HEK293 (cell line): ENCODE results near the gene SRSF1.

Source experiments
- CTCF ChIA-PET: fragments of 350-600 bp; formaldehyde crosslinking; extraction: SDS; loops from one replicate; lab custom pipeline; 2021; ENCODE audit warnings: antibody characterized with exemption; lab: Yijun Ruan, JAX
- POLR2A ChIA-PET: fragments of 300-600 bp; formaldehyde crosslinking; extraction: SDS; loops from one replicate; lab custom pipeline; 2020; ENCODE audit warnings: antibody characterized with exemption, inconsistent platforms; lab: Yijun Ruan, JAX
- H3K27ac ChIP-seq: fragments of 200-500 bp; sonication (Bioruptor generic); 2 replicates; pipeline ENCODE4 v1.5.1; 2014; ENCODE audit warnings: low read depth, low read length, control low read depth, inconsistent platforms; ENCODE audit errors: extremely low read depth
- H3K36me3 ChIP-seq, 2 experiments: fragments of 200-500 bp in 1 of 2; sonication (Bioruptor generic) in 1 of 2; 1 replicate in 1 of 2; 2 replicates in 1 of 2; pipeline ENCODE4 v1.5.1; 2014 to 2017; ENCODE audit warnings: inconsistent platforms in 2 of 2, low read length in 2 of 2; ENCODE audit not compliant: control insufficient read depth in 2 of 2, insufficient read depth in 1 of 2
- H3K4me1 ChIP-seq: fragments of 200-500 bp; sonication (Bioruptor generic); 2 replicates; pipeline ENCODE4 v1.5.1; 2014; ENCODE audit warnings: mild to moderate bottlenecking, low read length, inconsistent platforms; ENCODE audit not compliant: control insufficient read depth, insufficient read depth
- H3K4me3 ChIP-seq: 2 replicates; pipeline ENCODE4 v1.5.1; 2011; ENCODE audit warnings: low read depth, mild to moderate bottlenecking, control low read depth, low read length, moderate library complexity
- H3K9me3 ChIP-seq: fragments of 200-500 bp; sonication (Bioruptor generic); 2 replicates; pipeline ENCODE4 v1.5.1; 2014; ENCODE audit warnings: low read depth, low read length, inconsistent platforms; ENCODE audit not compliant: control insufficient read depth, insufficient read depth
- EGR2 ChIP-seq: fragments of 450-650 bp; formaldehyde crosslinking; IDR thresholded peaks from 2 replicates; pipeline ENCODE4 v1.5.1; 2016; ENCODE audit warnings: low read depth, missing biosample characterization, missing genetic modification characterization
- IKZF3 ChIP-seq: fragments of 450-650 bp; IDR thresholded peaks from 2 replicates; pipeline ENCODE4 v1.5.0; 2018; ENCODE audit warnings: missing biosample characterization, mild to moderate bottlenecking, missing genetic modification characterization, moderate library complexity
- MEIS1 ChIP-seq: sonication (generic); formaldehyde crosslinking; IDR thresholded peaks from 2 replicates; pipeline ENCODE4 v1.8.1; 2022; ENCODE audit warnings: missing genetic modification reagents, mild to moderate bottlenecking, borderline replicate concordance
- MZF1 ChIP-seq: fragments of 450-650 bp; formaldehyde crosslinking; IDR thresholded peaks from 2 replicates; pipeline ENCODE4 v1.5.1; 2017; ENCODE audit warnings: missing biosample characterization, missing genetic modification characterization, borderline replicate concordance
- OSR2 ChIP-seq: fragments of 450-650 bp; formaldehyde crosslinking; IDR thresholded peaks from 2 replicates; pipeline ENCODE4 v1.5.1; 2016; ENCODE audit warnings: missing biosample characterization, missing genetic modification characterization
- RBAK ChIP-seq: fragments of 450-650 bp; formaldehyde crosslinking; IDR thresholded peaks from 2 replicates; pipeline ENCODE4 v1.5.1; 2016; ENCODE audit warnings: missing biosample characterization, missing genetic modification characterization
- SP3 ChIP-seq: fragments of 450-650 bp; formaldehyde crosslinking; IDR thresholded peaks from 2 replicates; pipeline ENCODE4 v1.5.1; 2016; ENCODE audit warnings: missing biosample characterization, missing genetic modification characterization
- ZFP3 ChIP-seq: fragments of 450-650 bp; formaldehyde crosslinking; IDR thresholded peaks from 2 replicates; pipeline ENCODE4 v1.5.1; 2016; ENCODE audit warnings: low read depth, missing biosample characterization, missing genetic modification characterization
- ZNF112 ChIP-seq: fragments of 450-650 bp; formaldehyde crosslinking; IDR thresholded peaks from 2 replicates; pipeline ENCODE4 v1.5.0; 2017; ENCODE audit warnings: missing biosample characterization, missing genetic modification characterization
- ZNF138 ChIP-seq: fragments of 450-650 bp; formaldehyde crosslinking; IDR thresholded peaks from 2 replicates; pipeline ENCODE4 v1.5.1; 2016; ENCODE audit warnings: missing biosample characterization, missing genetic modification characterization, borderline replicate concordance
- ZNF169 ChIP-seq: fragments of 450-650 bp; formaldehyde crosslinking; IDR thresholded peaks from 2 replicates; pipeline ENCODE4 v1.5.1; 2016; ENCODE audit warnings: missing biosample characterization, missing genetic modification characterization
- ZNF174 ChIP-seq: fragments of 450-650 bp; formaldehyde crosslinking; IDR thresholded peaks from 2 replicates; pipeline ENCODE4 v1.5.0; 2017; ENCODE audit warnings: missing biosample characterization, mild to moderate bottlenecking, missing genetic modification characterization
- ZNF274 ChIP-seq, 2 experiments: fragments of 200-500 bp in 1 of 2; fragments of 450-650 bp in 1 of 2; sonication (Bioruptor generic) in 1 of 2; formaldehyde crosslinking in 1 of 2; IDR thresholded peaks; 2 replicates each; pipeline versions ENCODE4 v1.5.1 to v1.6.1; 2014 to 2016; ENCODE audit warnings: borderline replicate concordance in 1 of 2, inconsistent platforms in 1 of 2, low read length in 1 of 2, missing biosample characterization in 1 of 2, missing genetic modification characterization in 1 of 2
- ZNF394 ChIP-seq: fragments of 450-650 bp; formaldehyde crosslinking; IDR thresholded peaks from 2 replicates; pipeline ENCODE4 v1.5.1; 2016; ENCODE audit warnings: missing biosample characterization, missing genetic modification characterization, mild to moderate bottlenecking, moderate library complexity, borderline replicate concordance
- ZNF785 ChIP-seq: fragments of 450-650 bp; formaldehyde crosslinking; IDR thresholded peaks from 2 replicates; pipeline ENCODE4 v1.5.1; 2016; ENCODE audit warnings: missing biosample characterization, missing genetic modification characterization
- ZNF843 ChIP-seq: fragments of 450-650 bp; formaldehyde crosslinking; IDR thresholded peaks from 2 replicates; pipeline ENCODE4 v1.5.1; 2016; ENCODE audit warnings: missing biosample characterization, missing genetic modification characterization
- TF ChIP-seq, protein P1 (sequence below): fragments of 450-650 bp; formaldehyde crosslinking; IDR thresholded peaks from 2 replicates; pipeline ENCODE4 v1.5.1; 2016; ENCODE audit warnings: missing biosample characterization, missing genetic modification characterization, borderline replicate concordance
- TF ChIP-seq, protein P2 (sequence below): fragments of 450-650 bp; formaldehyde crosslinking; IDR thresholded peaks from 2 replicates; pipeline ENCODE4 v1.5.1; 2016; ENCODE audit warnings: missing biosample characterization, missing genetic modification characterization, borderline replicate concordance

SRSF1 gene

DNA sequence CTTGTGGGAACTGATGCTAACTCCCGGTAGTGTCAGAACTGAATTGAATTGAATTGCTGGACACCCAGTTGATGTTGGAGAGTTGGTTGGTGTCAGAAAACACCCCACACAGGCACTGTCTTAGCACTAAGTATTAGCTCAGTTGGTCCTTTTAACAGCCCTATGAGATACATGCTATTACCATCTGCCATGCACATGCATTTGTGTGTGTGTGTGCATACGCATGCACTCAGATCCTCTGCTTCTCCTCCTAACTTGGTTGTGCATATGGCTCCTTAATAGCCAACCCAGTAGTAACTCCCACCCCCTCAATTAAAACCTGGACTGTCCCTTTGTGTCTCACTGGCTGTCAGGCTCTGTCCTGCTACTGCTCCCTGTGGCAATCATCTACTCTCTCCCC, 43.9 kb upstream of the SRSF1 start (continued):
- TF ChIP-seq ZNF274 (IDR thresholded peaks at IDR 0.05; ENCODE audit: low read length) = no peak
- TF ChIP-seq ZNF274 (tag by site-specific recombination; IDR thresholded peaks at IDR 0.05; ENCODE audit: borderline replicate concordance) = no peak
- no peak for TF ChIP-seq ZNF174 (tag by site-specific recombination)

DNA sequence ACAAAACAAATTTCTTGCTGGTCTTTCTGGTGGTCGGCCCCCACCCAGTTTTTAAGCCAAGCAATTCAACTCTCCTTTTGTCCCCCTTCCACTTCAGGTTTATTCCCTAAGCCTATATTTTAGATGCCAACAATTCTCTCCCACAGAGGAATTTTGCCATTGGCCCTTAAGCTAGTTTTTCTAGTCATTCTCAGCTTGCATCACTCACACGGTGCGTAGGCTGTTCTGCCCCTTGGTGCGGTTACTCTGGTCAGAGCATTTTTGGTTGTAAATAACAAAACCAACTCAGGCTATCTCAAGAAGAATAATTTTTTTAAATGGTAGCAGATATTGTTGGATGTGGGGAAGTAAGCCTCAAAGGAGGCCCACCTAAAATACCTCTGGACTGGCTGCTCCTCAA, 42.5 kb upstream of the SRSF1 start:
- POLR2A ChIA-PET = interaction anchor here (1.5 kb wide), 1 partner anchor 12 kb away, joined by 3 read pairs; no protein-coding TSS in a partner anchor
- CTCF ChIA-PET = interaction anchor here (0.7 kb wide), 1 partner anchor 174 kb away, joined by 3 read pairs; no protein-coding TSS in a partner anchor
- H3K4me3 ChIP-seq = no peak overlapping the region

More for the DNA sequence above, 42.5 kb upstream of the SRSF1 start:
- no peaks in the 10 kb centered on the region for H3K4me1 ChIP-seq
- no peaks in the 10 kb centered on the region for H3K36me3 ChIP-seq
- no peaks in the 10 kb centered on the region for H3K9me3 ChIP-seq
- TF ChIP-seq IKZF3 (tag by site-specific recombination) (no peak), RBAK (tag by site-specific recombination) (no peak), ZNF394 (tag by site-specific recombination) (no peak), ZNF843 (tag by site-specific recombination) (no peak), EGR2 (tag by site-specific recombination) (no peak), MZF1 (tag by site-specific recombination) (no peak), ZNF138 (tag by site-specific recombination) (no peak), OSR2 (tag by site-specific recombination) (no peak), ZNF169 (tag by site-specific recombination) (no peak), MEIS1 (CRISPR knock-in tag) (no peak), SP3 (tag by site-specific recombination) (no peak), ZNF785 (tag by site-specific recombination) (no peak), ZNF112 (tag by site-specific recombination) (no peak), ZFP3 (no peak)
- TF ChIP-seq, protein P1, sequence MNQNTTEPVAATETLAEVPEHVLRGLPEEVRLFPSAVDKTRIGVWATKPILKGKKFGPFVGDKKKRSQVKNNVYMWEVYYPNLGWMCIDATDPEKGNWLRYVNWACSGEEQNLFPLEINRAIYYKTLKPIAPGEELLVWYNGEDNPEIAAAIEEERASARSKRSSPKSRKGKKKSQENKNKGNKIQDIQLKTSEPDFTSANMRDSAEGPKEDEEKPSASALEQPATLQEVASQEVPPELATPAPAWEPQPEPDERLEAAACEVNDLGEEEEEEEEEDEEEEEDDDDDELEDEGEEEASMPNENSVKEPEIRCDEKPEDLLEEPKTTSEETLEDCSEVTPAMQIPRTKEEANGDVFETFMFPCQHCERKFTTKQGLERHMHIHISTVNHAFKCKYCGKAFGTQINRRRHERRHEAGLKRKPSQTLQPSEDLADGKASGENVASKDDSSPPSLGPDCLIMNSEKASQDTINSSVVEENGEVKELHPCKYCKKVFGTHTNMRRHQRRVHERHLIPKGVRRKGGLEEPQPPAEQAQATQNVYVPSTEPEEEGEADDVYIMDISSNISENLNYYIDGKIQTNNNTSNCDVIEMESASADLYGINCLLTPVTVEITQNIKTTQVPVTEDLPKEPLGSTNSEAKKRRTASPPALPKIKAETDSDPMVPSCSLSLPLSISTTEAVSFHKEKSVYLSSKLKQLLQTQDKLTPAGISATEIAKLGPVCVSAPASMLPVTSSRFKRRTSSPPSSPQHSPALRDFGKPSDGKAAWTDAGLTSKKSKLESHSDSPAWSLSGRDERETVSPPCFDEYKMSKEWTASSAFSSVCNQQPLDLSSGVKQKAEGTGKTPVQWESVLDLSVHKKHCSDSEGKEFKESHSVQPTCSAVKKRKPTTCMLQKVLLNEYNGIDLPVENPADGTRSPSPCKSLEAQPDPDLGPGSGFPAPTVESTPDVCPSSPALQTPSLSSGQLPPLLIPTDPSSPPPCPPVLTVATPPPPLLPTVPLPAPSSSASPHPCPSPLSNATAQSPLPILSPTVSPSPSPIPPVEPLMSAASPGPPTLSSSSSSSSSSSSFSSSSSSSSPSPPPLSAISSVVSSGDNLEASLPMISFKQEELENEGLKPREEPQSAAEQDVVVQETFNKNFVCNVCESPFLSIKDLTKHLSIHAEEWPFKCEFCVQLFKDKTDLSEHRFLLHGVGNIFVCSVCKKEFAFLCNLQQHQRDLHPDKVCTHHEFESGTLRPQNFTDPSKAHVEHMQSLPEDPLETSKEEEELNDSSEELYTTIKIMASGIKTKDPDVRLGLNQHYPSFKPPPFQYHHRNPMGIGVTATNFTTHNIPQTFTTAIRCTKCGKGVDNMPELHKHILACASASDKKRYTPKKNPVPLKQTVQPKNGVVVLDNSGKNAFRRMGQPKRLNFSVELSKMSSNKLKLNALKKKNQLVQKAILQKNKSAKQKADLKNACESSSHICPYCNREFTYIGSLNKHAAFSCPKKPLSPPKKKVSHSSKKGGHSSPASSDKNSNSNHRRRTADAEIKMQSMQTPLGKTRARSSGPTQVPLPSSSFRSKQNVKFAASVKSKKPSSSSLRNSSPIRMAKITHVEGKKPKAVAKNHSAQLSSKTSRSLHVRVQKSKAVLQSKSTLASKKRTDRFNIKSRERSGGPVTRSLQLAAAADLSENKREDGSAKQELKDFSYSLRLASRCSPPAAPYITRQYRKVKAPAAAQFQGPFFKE (tag by site-specific recombination) = no peak
- TF ChIP-seq, protein P2, sequence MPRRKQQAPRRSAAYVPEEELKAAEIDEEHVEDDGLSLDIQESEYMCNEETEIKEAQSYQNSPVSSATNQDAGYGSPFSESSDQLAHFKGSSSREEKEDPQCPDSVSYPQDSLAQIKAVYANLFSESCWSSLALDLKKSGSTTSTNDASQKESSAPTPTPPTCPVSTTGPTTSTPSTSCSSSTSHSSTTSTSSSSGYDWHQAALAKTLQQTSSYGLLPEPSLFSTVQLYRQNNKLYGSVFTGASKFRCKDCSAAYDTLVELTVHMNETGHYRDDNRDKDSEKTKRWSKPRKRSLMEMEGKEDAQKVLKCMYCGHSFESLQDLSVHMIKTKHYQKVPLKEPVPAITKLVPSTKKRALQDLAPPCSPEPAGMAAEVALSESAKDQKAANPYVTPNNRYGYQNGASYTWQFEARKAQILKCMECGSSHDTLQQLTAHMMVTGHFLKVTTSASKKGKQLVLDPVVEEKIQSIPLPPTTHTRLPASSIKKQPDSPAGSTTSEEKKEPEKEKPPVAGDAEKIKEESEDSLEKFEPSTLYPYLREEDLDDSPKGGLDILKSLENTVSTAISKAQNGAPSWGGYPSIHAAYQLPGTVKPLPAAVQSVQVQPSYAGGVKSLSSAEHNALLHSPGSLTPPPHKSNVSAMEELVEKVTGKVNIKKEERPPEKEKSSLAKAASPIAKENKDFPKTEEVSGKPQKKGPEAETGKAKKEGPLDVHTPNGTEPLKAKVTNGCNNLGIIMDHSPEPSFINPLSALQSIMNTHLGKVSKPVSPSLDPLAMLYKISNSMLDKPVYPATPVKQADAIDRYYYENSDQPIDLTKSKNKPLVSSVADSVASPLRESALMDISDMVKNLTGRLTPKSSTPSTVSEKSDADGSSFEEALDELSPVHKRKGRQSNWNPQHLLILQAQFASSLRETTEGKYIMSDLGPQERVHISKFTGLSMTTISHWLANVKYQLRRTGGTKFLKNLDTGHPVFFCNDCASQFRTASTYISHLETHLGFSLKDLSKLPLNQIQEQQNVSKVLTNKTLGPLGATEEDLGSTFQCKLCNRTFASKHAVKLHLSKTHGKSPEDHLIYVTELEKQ = no peak
- no peak overlapping the region for H3K27ac ChIP-seq
